ENCODE results near the gene MYL7. TPM values are rescaled to one million over a fixed set of nuclear protein-coding genes. Genes with fewer than 3 reads are reported as not detected.

Gene MYL7
- total RNA-seq, 1 donor from 2014 or later: 1.7 TPM

- H3K4me3 Mint-ChIP-seq (ENCODE audit: low read depth): no peak overlapping the region
- H3K9me3 Mint-ChIP-seq (ENCODE audit: low read depth): no peaks in the 10 kb centered on the region
- no peaks in the 10 kb centered on the region for H3K36me3 Mint-ChIP-seq (ENCODE audit: insufficient read depth)
- H3K27ac Mint-ChIP-seq: no peak overlapping the region
- H3K27me3 Mint-ChIP-seq: peaks cover 13% of the 10 kb centered on the region
- H3K4me1 Mint-ChIP-seq (ENCODE audit: low read depth): peaks cover 9% of the 10 kb centered on the region
- no peak for DNase-seq (ENCODE audit: low spot score, unreplicated experiment)
- TF ChIP-seq, protein P1, sequence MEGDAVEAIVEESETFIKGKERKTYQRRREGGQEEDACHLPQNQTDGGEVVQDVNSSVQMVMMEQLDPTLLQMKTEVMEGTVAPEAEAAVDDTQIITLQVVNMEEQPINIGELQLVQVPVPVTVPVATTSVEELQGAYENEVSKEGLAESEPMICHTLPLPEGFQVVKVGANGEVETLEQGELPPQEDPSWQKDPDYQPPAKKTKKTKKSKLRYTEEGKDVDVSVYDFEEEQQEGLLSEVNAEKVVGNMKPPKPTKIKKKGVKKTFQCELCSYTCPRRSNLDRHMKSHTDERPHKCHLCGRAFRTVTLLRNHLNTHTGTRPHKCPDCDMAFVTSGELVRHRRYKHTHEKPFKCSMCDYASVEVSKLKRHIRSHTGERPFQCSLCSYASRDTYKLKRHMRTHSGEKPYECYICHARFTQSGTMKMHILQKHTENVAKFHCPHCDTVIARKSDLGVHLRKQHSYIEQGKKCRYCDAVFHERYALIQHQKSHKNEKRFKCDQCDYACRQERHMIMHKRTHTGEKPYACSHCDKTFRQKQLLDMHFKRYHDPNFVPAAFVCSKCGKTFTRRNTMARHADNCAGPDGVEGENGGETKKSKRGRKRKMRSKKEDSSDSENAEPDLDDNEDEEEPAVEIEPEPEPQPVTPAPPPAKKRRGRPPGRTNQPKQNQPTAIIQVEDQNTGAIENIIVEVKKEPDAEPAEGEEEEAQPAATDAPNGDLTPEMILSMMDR (IDR thresholded peaks at IDR 0.05; ENCODE audit: unreplicated experiment): no peak
Observed at GRCh38 chr7:44151956-44152355, 10.8 kb upstream of the MYL7 start.

GRCh38 chr7:44150966-44151941 is 10.1 kb upstream of the MYL7 start:
- no peak for DNase-seq (ENCODE audit: low spot score, unreplicated experiment)
- H3K27ac Mint-ChIP-seq: no peak overlapping the region
- H3K4me1 Mint-ChIP-seq (ENCODE audit: low read depth): peaks cover 10% of the 10 kb centered on the region
- H3K36me3 Mint-ChIP-seq (ENCODE audit: insufficient read depth): no peaks in the 10 kb centered on the region
- peaks cover 20% of the 10 kb centered on the region for H3K27me3 Mint-ChIP-seq
- TF ChIP-seq, protein P1 (IDR thresholded peaks at IDR 0.05; ENCODE audit: unreplicated experiment): no peak
- no peaks in the 10 kb centered on the region for H3K9me3 Mint-ChIP-seq (ENCODE audit: low read depth)
- H3K4me3 Mint-ChIP-seq (ENCODE audit: low read depth): no peak overlapping the region

- TF ChIP-seq, protein P1 (IDR thresholded peaks at IDR 0.05; ENCODE audit: unreplicated experiment): no peak
- H3K4me3 Mint-ChIP-seq (ENCODE audit: low read depth): no peak overlapping the region
- H3K4me1 Mint-ChIP-seq (ENCODE audit: low read depth): peaks cover 10% of the 10 kb centered on the region
- H3K36me3 Mint-ChIP-seq (ENCODE audit: insufficient read depth): no peaks in the 10 kb centered on the region
- H3K27ac Mint-ChIP-seq: no peak overlapping the region
- peaks cover 21% of the 10 kb centered on the region for H3K27me3 Mint-ChIP-seq
- no peak for DNase-seq (ENCODE audit: low spot score, unreplicated experiment)
- no peaks in the 10 kb centered on the region for H3K9me3 Mint-ChIP-seq (ENCODE audit: low read depth)
Observed at GRCh38 chr7:44150466-44150832, 9.3 kb upstream of the MYL7 start.

- H3K36me3 Mint-ChIP-seq (ENCODE audit: insufficient read depth): no peaks in the 10 kb centered on the region
- TF ChIP-seq, protein P1 (IDR thresholded peaks at IDR 0.05; ENCODE audit: unreplicated experiment): no peak
- no peak overlapping the region for H3K4me3 Mint-ChIP-seq (ENCODE audit: low read depth)
- no peak for DNase-seq (ENCODE audit: low spot score, unreplicated experiment)
- H3K9me3 Mint-ChIP-seq (ENCODE audit: low read depth): no peaks in the 10 kb centered on the region
- peaks cover 27% of the 10 kb centered on the region for H3K27me3 Mint-ChIP-seq
- H3K27ac Mint-ChIP-seq: no peak overlapping the region
- peaks cover 10% of the 10 kb centered on the region for H3K4me1 Mint-ChIP-seq (ENCODE audit: low read depth)
Observed at GRCh38 chr7:44149571-44150465, 8.7 kb upstream of the MYL7 start.

GRCh38 chr7:44148961-44149536 is 7.9 kb upstream of the MYL7 start:
- no peaks in the 10 kb centered on the region for H3K9me3 Mint-ChIP-seq (ENCODE audit: low read depth)
- H3K4me1 Mint-ChIP-seq (ENCODE audit: low read depth): peaks cover 10% of the 10 kb centered on the region
- H3K36me3 Mint-ChIP-seq (ENCODE audit: insufficient read depth): no peaks in the 10 kb centered on the region
- DNase-seq (ENCODE audit: low spot score, unreplicated experiment): no peak
- H3K27me3 Mint-ChIP-seq: peaks cover 33% of the 10 kb centered on the region
- H3K4me3 Mint-ChIP-seq (ENCODE audit: low read depth): no peak overlapping the region
- TF ChIP-seq, protein P1 (IDR thresholded peaks at IDR 0.05; ENCODE audit: unreplicated experiment): no peak
- H3K27ac Mint-ChIP-seq: no peak overlapping the region

All from progenitor cell of endocrine pancreas (in vitro differentiated cells).